GM21737 (cell line): ENCODE data around the gene GGCT.
"Not testable (repeated sequence)": the region's sequence is repeated elsewhere in the genome, so short reads cannot be mapped to it uniquely, and the experiment has no call there.

Experiments used
- ATAC-seq: cut with Tn5 transposase; IDR thresholded peaks from one replicate; pipeline ENCODE4 v1.9.1; 2021; ENCODE audit warnings: mild to moderate bottlenecking, moderate library complexity; ENCODE audit not compliant: unreplicated experiment

The GGCT gene

DNA sequence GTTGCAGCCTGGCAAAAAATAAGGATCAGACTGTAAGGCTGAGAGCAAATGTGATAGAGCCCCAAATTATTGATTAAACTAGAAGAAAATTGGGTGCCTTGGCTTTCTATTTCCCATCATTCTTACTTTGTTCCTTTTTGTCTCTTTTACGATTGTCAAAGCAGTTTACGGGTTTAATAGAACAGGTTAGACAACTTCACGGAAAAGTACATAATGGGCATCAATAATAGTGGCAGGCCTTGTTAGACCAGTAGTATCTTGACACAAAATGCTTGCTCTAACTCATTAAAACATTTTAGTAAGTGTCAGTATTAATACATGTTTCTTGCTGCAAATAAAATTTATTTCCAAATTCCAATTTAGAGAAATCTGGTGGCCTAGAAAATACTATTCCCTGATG lies 14.5 kb upstream of the GGCT start:
- ATAC-seq = no peak

DNA sequence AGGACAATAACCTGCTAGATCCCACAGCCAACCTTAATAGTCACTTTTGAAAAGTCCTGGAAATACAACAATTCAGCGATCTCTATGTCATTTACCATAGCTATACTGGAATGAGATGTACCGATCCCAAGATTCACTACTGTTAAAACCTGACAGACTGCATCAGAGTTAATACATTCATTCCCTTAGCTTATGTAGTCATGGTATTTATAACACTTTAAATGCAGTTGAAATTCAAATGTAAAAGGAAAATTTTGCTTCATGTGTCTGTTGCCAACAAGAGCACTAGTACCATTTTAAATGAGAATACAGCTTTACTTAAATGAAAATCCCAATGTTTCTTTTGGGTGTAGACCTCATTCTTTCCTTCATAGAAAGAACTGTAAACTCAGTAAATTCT lies 11.1 kb upstream of the GGCT start:
- ATAC-seq = no peak

DNA sequence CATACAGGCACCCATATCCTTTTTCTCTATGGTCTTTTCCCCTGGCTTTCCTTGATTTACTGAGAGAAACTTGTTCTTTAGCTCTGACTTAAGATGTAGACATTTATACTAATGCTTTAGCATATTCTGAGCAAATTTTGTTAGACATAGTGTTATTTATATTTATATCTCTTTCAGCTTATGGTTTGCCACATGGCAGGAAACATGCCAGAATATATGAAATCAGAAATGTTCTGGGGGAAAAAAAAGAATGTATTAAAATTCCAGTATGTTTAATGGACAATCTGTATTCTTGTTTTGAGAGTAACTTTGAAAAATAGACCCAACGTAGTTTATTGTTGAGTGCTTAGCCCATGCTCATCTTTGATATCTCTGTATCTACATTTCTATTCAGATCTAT lies 10.1 kb upstream of the GGCT start:
- no peak for ATAC-seq

DNA sequence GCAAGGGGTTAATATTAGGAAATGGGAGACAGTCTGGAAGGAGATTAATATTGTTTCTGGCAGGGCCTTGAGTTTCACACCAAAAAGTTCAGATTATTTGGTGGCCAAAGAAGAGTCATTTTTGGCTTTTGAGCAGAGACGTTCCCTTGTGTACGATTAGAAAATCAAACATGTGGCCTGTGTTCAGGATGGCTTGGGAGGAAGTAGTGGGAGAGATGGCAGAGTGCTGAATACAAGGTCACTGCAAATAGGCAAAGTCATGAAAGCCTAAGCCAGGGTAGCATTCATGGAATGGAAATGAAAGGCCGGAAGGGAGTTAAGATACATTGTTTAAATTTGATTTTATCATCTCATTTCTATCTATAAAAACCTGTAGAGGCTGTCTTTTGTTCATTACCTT lies 9.5 kb upstream of the GGCT start:
- no peak for ATAC-seq

DNA sequence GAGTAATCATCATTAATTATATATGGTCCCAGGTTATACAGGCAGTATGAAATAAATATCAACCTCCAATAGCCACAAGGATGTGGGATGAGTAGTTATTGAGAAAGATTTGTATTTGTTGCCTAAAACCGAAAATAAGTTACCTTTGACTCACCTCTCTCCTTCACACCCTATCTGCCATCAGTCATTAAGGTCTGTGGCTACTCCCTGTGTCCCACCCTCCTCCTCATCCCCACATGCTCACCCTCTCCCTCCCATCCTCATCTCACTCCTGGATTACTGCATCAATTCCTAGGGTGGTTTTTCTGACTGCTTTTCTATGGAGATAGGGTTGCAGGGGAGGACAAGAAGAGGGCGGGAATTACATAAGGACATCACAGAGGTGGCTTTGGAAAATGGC lies 9.1 kb upstream of the GGCT start:
- no peak for ATAC-seq

DNA sequence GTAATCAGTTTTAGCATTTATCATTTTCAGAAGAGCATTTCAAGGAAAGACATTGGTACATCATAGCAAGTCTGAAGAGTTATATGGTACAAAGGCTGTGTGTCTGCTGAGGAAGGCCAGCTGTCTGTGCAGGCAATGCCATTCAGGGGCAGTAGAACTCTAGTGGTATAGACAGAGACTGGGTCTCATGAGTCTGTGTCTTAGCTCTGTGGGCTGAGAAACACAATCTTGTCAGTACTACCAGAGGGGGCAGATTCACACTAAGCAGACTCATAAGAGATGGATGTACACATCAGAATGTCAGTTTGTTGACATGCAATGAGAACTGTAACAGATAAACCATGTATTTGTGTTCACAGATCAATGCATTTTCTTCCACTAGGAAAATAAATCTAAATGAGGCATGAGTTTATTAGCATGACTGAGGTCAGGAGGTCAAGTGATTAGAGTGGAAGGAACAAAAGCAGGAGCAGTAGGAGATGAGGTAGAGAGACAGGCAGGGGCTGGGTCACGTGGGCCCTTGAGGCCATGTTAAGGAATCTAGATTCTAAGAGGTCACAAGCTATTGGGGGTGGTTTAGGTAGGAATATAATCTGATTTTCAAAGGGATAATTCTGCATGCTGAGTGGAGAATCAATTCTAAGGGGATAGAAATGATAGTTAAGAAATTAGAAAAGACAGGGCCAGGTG lies 7.5 kb upstream of the GGCT start:
- ATAC-seq = no peak

DNA sequence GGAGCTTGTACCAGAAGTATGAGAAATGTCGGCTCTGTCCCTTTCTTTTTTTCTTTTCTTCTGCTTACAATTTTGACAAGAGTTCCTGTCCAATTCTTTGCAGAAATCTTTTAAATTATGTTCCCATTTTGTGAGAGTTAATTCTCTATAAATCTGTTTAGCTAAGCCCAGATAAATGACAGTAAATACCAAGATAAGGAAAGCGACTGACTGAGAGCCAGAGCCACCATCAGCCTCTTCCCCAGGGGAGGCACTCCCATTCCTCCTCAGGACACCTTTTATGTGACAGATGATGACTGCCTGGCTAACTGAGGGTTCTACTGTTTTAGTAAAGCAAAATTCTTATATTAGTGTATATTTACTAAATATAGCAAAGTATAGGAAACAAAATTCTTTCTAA lies 6.9 kb upstream of the GGCT start:
- ATAC-seq = no peak

DNA sequence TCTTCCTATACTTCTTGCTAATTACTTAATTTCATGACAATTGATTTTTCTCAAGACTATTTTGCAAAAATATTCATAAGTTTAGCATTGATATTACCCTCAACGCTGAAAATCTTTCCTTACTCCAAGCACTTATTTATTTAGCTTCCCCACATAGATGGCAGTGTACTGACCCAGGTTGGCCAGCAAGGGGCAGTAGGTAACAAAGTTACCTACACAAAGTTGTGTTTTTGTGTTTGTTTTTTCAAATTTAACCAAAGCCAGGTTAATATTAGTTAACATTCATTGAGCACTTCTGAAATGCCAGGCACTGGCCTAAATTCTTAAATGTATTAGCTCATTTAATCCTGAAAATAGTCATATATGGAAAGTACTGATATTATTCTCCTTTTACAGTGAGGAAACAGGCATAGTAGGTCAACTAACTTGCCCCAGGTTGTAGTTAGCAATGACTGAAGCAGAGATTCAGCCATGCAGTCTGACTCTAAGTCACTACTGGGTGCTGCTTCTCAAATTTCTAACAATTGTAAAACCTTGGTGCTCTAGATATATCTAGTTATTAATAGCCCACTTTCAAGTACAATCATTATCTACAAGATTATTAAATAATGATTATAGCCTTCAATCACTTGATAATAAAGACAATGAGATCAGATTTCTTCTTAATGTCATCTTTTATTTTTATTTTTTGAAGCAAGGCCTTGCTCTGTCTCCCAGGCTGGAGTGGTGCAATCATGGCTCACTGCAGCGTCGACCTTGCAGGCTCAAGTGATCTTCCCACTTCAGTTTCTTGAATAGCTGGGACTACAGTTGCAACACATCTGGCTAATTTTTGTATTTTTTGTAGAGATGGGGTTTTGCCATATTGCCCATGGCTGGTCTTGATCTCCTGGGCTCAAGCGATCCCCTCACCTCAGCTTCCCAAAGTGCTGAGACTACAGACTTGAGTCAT lies 5.8 kb upstream of the GGCT start:
- no peak for ATAC-seq

DNA sequence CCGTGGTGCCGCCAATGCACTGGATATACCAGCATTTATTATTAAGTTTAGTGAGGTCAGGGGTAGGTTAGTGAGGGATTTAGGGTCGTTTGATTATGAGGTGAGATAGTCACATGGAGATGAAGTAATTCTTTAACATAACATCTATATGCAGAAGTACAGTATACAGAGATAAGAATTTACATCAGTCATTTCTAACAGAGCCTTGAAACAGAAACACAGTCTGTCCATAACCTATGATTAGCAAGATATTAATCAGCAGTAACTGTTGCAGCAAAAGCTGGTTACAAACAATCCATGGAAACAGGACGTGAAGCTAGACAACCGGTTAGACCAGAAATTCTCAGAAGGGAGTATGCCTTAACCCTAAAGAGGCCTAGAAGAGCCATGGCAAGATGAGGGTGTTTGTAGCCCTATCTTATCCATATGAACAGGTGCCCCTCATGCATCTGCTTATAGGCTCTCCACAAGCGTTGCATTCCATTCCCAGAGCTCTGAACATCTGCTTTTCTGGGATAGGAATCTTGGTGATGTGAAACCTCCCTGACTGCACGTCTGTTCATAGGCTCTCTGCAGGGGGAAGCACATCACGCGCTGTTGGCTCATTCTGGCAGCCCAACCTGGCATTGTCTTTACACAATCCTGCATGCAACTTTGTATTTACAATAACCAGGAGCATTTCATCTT lies 4.7 kb upstream of the GGCT start:
- ATAC-seq = not testable (repeated sequence)

DNA sequence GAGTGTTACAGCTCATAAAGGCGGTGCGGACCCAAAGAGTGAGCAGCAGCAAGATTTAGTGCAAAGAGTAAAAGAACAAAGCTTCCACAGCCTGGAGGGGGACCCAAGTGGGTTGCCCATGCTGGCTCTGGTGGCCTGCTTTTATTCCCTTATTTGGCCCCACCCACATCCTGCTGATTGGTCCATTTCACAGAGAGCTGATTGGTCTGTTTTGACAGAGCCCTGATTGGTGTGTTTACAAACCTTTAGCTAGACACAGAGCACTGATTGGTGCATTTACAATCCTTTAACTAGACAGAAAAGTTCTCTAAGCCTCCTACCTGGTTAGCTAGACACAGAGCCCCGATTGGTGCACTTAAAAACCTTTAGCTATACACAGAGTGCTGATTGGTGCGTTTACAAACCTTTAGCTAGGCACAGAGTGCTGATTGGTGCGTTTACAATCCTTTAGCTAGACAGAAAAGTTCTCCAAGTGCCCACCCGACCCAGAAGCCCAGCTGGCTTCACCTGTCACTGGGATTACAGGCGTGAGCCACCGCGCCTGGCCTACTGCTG lies 2.8 kb upstream of the GGCT start:
- ATAC-seq = not testable (repeated sequence)

DNA sequence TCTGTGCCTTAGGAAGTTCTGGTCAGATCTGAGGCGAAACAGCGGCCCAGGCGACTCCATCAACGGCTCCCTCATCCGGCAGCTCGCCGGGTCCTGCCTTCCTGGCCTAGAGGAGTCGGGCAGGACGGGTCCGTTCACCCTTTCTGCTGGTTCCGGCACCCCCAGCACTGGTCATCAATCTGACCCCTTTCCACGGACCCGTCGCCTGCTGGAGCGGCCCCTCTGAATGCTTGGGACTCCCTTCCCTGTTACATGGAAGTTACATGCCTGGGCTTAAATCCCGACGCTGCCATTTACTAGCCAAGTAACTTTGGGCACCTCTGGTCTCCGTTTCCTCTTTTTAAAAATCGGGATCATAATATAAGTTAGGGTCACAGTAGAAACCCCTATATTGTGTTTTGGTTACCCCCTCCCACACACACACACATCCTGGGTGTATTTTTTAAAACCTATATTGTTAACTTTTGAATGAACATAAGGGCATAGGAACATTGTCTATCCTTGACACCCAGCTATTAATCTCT lies 607 bp upstream of the GGCT start:
- no peak for ATAC-seq

DNA sequence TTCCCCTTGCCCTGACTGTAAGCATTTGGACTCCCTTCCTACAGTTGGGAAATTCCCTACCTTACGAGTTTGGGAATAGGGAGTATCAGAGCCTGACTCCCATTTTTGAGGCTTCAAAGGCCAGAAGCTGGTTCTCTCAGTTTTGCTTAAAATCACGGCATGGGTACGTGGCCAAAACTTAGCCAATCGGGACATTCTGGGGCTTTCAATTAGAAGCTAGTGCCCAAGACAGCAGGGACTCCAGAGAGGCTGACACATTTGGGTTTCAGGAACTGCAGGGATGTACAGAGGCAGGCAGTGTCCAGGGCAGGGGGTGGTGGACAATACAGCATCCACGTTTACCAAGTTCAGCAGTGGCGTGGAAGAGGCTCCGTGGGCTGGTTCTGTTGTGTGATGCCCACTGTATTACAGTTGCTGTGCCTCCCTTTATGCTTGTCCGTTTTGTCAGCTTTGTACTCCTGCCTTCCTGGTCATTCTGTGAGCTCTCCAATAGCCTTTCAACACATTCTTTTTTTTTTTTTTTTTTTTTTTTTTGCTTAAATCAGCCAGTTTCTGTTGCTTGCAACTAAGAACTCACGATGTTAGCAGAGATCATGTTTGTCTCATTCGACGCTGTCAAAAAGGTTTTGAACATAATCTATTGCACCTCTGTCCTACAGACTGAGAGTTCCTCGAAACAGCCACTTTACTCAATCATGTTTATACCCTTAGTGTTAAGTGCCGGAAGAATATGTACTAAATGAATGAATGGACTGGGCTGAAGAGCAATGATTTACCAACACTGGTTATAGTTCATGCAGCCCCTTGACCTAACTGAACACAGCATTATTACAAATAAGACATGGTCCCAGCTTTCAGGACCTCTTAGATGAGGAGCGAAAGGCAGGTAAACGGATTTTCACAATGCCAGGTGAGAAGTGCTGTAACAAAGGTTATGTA lies 1.1 kb downstream of the GGCT start:
- ATAC-seq = no peak

DNA sequence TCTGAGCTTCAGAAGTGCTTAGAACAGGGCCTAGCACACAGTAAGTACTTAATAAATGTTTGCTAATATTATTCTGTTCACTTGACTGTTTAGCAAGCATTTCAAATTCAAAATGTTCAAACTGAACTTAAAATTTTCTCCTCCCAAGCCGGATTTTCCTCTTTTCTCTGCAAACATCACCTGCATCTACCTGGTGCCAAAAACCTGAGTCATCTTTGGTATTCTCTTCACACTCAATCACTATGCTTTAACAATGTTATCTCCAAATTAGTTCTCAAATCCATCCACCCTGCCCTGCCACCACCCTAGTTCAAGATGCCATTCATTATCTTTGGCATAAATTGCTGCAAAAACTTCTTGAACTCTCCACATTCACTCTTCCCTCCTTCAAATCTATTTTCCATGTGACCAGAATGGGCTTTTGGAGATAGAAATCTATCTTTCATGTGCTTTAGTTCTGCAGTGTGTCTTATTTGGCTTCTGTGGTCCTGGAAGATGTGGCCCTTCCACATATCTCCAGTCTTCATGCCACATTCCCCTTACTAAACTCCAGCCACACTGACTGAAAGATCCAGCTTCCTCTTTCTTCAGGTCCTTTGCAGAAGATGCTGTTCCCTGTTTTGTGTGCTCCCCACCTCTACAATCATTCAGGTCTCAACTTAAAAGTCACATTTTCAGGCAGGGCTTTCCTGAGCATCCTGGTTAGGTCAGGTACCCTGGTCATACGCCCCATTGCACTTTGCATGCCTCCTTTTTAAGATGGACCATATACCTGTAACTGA lies 2.0 kb downstream of the GGCT start:
- ATAC-seq = no peak

DNA sequence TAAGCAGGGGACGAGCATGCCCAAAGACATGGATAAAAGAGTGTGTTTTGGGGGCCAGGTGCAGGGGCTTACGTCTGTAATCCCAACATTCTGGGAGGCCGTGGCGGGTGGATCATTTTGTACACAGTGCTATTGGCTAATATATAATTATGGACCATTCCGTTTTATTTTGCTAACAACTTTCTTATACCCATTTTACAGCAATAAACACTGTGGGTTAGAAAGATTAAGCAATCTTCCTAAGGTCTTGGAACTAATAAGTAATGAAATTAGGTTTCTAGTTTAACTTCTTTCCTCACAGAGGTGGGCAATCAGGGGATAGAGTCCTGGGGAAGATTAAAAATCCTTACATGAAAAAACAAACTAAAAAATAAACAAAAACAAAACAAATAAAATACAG lies 3.4 kb downstream of the GGCT start:
- no peak for ATAC-seq

DNA sequence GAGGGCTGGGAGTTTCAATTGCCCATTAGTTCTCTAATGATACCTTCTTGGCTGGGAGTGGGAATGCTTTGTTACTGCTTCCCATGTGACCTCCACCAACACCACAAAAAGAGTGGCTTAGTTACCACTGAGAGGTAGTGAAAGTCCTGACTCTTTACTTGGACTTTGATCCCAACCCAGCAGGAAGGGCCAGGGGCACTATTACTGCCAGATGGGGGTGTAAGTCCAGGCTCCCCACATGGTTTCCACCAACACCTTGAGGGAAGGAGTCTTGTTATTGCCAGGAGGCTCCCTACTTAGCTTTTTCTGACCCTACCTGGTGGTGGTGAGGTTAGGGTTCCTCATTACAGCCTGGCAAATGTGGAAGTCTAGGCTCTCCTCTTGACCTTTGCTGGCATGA lies 11.4 kb downstream of the GGCT start:
- no peak for ATAC-seq

DNA sequence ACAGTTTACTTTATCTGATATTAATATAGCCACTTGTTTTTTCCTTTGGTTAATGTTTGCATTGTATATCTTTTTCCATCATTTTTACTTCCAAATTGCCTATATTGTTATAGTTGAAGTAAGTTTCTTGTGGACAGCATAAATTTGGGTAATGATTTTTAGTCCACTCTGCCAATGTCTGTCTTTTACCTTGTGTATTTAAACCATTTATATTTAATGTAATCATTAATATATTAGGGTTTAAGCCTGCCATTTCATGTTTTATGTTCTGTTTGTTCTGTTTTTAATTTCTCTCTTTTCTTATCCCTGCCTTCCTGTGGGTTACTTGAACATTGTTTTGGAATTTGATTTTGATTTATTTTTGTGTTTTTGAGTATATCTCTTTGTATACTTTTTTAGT lies 13.2 kb downstream of the GGCT start:
- ATAC-seq = no peak

DNA sequence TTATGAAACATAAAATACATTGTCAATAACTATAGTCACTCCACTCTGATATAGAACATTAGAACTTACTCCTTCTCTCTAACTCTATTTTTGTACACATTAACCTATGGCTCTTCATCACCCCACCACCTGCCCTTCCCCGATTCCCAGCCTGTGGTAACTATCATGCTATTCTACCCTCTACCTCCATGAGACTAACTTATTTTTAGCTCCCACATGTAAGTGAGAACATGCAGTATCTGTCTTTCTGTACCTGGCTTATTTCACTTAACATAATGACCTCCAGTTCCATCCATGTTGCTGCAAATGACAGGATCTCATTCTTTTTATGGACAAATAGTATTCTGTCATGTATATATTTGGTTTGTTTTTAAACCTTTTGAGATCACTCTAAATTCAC lies 17.3 kb downstream of the GGCT start:
- ATAC-seq = no peak

DNA sequence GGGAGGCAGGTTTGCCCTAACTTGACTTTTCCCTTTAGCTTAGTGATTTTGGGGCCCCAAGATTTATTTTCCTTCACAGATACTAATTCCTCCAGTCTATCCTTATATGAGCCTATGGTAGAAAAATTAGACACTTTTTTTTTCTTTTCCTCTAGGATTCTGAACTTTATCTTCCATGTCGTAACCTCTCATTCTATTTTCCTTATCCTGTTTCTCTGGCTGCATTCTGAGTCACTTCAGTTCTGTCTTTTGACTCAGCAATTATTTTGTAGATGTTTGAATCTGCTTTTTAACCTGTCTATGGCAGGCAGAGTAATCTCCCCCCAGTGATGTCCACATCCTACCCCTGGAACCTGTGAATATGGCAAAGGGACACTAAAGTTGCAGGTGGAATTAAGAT lies 19.0 kb downstream of the GGCT start:
- no peak for ATAC-seq

DNA sequence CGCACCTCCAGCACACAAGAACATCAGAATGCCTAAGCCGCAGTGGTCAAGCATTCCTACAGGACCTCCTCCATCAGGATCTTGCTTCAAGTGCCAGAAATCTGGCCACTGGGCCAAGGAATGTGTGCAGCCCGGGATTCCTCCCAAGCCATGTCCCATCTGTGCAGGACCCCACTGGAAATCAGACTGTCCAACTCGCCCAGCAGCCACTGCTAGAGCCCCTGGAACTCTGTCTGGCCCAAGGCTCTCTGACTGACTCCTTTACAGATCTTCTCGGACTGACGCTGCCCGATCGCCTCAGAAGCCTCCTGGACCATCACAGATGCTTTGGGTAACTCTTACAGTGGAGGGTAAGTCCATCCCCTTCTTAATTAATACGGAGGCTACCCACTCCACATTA lies 23.2 kb downstream of the GGCT start:
- ATAC-seq = not testable (repeated sequence)
